Uterus (tissue), 2 donors: ENCODE measurements around the gene PPFIBP2.

Experiments used
- CTCF ChIP-seq, 4 experiments: fragments of 200-600 bp in 2 of 4; fragments of 450-650 bp in 2 of 4; sonication (generic) in 2 of 4; IDR thresholded peaks; one replicate each; pipeline ENCODE4 v1.5.1; 2016 to 2019; ENCODE audit warnings: antibody characterized with exemption in 4 of 4, mild to moderate bottlenecking in 2 of 4, moderate library complexity in 1 of 4
- POLR2A ChIP-seq, 2 donors: fragments of 450-650 bp; IDR thresholded peaks; one replicate each; pipeline ENCODE4 v1.6.1; 2016; ENCODE audit warnings: antibody characterized with exemption in 2 of 2, mild to moderate bottlenecking in 1 of 2, moderate library complexity in 1 of 2

- TF ChIP-seq CTCF (IDR thresholded peaks at IDR 0.05) = no peak
- no peak for TF ChIP-seq POLR2A (IDR thresholded peaks at IDR 0.05)
Measured at GRCh38 chr11:7490054-7490453, 23.7 kb upstream of the PPFIBP2 start.
